ENCODE measurements around the gene EIF3L.

The EIF3L gene

DNA sequence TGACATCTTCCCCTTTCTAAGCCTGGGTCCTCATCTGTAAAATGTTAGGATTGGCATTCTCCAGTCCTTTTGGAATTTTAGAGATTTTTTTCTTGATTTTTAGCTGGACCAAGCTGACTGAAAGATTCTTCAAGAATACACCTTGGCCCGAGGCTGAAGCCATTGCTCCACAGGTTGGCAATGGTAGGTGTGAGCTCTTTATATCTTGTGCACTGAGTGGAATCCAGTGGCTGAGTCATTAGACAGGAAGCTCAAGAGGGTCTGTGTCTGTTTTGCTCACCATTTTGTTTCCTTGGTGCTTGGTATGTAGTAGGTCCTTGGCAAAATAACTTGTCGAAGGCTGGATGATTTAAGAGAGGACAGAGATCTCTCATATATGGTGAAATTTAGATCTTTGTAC, 6.2 kb downstream of the EIF3L start:
- DNase-seq = no peak

- DNase-seq = no peak
These were observed 11.7 kb downstream of the EIF3L start for GRCh38 chr22:37860796-37861421.

DNA sequence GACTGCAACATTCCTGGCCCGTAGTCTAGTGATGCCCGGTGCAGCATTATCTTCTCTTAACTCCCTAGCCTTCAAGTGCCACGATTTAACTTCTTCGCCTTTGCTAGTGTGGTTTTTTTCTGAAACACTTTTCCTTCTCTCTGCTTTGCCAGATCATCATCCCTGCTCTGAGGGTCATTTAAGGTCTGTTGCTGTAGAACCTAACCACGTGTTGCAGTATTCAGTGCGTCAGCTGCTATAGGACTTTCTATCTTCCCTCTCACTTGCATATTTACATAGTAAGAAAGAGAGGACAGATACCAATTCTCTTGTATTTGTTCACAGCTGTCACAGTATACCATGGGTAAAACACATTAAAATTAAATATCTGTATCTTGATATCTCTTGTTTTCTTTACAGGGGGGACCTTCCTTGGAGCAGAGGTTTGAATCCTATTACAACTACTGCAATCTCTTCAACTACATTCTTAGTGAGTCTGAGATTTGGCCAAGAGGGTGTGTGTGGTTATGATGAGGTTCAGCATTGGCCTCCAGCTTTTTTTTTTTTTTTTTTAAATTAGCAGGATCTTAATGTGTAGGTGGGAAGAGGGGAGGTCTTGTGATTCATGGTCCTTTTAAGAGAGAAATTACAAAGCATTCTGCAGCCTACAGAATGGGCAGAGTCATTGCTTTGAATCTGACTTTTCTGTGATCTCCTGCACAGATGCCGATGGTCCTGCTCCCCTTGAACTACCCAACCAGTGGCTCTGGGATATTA, 13.5 kb downstream of the EIF3L start:
- no peak for DNase-seq

GRCh38 chr22:37865510-37865909, 16.3 kb downstream of the EIF3L start:
- no peak for DNase-seq

DNA sequence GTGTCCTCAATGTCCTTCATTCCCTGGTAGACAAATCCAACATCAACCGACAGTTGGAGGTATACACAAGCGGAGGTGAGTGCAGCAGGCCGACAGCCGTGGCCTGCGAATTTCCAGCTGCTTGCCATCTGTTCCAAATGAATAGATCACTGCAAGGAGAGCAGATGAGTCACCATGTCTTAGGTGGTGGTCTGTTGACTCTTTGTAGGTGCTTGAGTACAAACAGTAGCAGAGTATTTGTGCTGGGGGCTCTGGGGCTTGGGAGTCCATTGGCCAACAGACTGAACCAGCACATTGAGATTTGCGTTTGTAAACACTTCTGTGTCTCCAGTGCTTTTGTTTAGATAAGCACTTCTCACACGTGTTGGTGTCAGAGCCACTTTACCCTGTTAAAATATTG, 21.1 kb downstream of the EIF3L start:
- no peak for DNase-seq

- DNase-seq = no peak
These were observed 31.6 kb downstream of the EIF3L start for GRCh38 chr22:37880668-37881440.

- no peak for DNase-seq
These were observed 35.2 kb downstream of the EIF3L start for GRCh38 chr22:37884420-37884819.

DNA sequence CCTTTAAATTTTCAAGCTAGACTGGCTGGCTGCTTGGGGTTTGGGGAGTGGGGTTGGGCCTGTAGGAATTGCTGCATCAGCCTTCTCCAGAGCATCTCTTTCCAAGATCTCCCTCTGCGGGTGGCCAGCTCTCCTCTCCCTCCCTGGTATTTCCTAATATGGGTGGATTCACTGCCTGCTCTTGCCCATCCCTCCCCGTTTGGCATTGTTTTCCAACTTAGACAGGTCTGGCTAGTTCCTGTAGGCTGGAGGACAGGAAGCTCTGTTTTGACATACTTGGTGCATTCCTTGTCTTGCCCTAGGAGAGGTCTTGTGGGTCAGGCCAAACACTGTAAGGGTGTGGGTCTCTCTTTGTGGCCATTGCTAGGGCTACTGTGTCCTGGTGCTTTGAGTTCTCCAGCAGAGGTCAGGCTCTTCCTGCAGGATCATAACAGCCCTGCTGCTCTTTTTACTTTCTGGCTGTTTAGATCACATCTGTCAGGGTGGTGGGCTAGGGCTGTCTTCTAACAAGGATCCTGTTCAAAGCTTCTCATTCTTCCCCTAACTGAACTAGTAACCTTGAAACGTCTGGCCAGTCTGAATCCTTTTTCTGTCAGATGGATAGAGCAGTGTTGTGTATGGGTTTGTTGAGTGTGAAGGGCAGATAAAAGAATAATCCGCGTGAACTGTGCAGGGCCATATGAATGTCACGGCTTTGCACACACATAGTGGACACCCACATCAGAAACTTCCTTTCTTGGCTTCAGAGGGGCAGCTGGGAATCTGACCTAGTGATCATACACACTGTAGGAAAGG, 38.6 kb downstream of the EIF3L start:
- DNase-seq = no peak

DNA sequence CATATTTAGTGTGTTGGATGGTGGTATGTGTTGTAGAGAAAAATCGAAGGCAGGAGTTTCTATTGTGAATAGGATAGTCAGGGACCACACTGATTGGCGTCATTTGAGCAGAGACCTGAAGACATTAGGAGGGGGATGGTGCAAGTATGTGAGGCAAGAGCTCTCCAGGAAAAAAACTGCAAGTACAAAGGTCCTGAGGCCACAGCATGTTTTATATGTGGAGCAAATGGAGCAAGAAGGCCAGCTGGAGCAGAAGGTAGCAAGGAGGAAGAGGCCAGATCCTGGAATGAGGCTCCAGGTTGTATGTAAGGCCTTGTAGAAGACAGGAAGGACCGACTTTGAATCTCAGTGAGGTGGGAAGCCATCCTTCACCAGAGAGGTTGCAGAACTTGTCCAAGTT, 42.7 kb downstream of the EIF3L start:
- DNase-seq = no peak

- no peak for DNase-seq
These were observed 43.5 kb downstream of the EIF3L start for GRCh38 chr22:37892566-37893335.

DNA sequence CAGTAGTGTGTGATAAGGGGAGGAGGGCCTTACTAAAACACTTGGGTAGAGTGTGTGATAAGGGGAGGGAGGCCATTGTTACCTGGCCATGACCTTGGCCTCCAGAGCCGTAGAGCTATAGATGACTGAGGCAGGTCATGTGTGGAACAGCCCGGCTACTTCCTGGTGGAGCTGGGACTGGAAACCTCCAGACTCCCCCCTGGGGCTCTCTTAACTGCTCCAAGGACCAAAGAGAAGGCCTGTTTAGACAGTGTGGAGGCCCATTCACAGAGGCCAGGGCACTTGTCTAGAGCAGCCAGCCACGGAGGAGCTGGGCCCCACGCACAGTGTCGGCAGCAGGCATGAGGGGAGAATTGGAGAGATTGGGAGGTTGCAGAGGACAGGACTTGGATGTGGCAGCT, 44.4 kb downstream of the EIF3L start:
- DNase-seq = no peak

DNA sequence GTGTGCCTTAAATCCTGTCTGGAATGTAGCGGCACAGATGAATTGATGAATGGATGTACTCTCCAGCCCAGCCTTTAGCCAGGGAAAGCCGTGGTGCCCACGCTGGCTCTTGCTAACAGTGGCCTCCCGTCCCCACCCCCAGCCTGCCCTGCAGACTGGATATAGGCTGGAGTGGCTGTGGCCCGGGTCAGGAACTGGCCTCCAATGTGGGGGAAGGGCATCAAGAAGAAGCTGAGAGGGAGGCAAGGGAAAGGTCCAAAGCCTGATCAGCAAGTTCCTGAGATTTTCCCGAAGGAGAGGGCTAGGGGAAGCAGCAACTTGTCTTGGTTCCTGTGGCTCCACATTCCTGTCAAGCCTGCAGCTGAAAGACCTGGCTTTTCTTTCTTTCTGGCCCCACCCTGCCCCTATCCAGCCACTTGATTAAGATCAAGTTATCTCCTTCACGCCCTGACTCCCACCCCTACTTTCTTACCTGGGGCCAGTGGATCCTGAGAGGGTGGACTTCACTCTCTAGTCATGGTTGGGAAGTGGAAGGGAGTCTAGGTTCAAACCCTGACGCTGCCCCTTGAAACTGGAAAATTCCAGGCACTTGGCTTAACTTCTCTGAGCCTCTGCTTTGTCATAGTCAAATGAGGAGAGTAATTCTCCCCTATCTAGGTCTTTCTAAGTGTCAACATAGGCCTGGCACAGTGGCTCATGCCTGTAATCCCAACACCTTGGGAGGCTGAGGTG, 45.9 kb downstream of the EIF3L start:
- DNase-seq = no peak

DNA sequence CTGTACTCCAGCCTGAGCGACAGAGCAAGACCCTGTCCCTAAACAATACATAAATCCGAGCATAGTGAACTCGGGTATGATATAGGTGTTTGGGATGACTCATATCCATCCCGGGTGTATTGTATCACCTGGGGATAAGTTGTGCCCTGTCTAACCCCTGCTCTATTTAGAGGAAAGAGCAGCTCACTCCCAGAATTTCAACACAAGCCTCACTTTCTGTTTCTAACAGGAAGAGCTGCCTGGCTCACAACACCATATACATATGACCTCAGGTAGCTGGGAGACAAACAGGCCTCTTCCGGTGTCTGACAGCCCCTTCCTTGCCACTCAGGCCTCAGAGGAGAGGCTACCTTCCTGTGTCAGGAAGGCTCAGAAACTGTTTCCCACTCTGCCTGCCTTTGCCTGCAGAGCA, 47.0 kb downstream of the EIF3L start:
- DNase-seq = no peak

- DNase-seq = no peak
These were observed 47.7 kb downstream of the EIF3L start for GRCh38 chr22:37896939-37897338.

- no peak for DNase-seq
These were observed 48.6 kb downstream of the EIF3L start for GRCh38 chr22:37897807-37898206.

- DNase-seq = no peak
These were observed 49.4 kb downstream of the EIF3L start for GRCh38 chr22:37898441-37899181.

- no peak for DNase-seq
These were observed 55.6 kb downstream of the EIF3L start for GRCh38 chr22:37904572-37905533.

GRCh38 chr22:37905534-37906363, 56.5 kb downstream of the EIF3L start, which contains the start of gene MICALL1:
Gene MICALL1 (plus strand): TSS chr22:37906297. CDS start chr22:37906423, 126 bp downstream.
- DNase-seq = no peak

Measured in DMS79 treated with DMSO at 0.1 percent for 48 hours (cell line).